Stimulated activated naive CD8-positive, alpha-beta T cell treated with anti-CD3 and anti-CD28 coated beads, Interleukin-15, Interleukin-2, amounts not matched to agents 100 U/mL and 50 U/mL, for 24 hours (primary cell): ENCODE results near the gene PSAPL1.
"Not testable (repeated sequence)": the region's sequence is repeated elsewhere in the genome, so short reads cannot be mapped to it uniquely, and the experiment has no call there.

ENCODE experiments used
- ATAC-seq: fragments of 150-1000 bp; cut with Tn5 transposase; one replicate; pipeline ENCODE4 v1.10.0; 2021
- DNase-seq: peaks from one replicate; pipeline ENCODE4 v3.0.0; 2021

PSAPL1 gene

DNA sequence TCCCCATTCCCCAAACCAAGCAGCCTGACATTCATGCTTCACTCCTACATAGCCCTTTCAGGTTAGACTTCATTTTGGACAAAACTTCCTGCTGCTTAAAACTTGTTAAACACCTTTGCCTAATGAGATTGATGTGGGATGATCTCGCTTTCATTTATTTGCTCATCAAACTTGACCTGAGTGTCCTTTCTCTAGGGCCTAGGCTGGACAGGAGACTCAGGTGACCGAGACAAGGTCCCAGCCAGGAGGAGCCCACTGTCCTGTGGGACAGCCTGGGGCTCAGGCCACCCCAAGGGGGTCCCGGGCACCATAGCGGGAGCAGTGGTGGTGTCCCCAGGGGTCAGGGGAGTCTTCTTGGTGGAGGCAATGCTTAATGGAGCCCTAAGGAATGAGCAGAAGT is 23.7 kb upstream of the PSAPL1 start:
- no peak for DNase-seq
- ATAC-seq = no peak

DNA sequence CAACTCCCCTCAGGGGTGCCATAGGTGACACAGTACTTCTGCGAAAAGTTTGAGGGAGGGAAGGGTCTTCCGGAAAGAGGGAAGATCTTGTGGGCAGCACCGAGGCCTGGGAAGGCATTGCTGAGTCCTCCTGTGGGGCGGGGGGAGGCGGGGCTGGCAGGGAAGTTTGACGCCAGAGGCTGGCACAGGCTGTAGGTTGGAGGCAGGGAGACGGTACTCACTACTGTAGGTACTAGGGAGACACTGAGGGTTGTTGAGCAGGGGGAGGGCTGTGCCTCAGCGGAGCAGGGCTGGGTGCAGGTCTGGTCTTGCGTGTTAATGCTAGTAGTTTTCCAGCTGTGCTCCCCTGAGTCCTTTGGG is 23.3 kb upstream of the PSAPL1 start:
- DNase-seq = no peak
- ATAC-seq = no peak

DNA sequence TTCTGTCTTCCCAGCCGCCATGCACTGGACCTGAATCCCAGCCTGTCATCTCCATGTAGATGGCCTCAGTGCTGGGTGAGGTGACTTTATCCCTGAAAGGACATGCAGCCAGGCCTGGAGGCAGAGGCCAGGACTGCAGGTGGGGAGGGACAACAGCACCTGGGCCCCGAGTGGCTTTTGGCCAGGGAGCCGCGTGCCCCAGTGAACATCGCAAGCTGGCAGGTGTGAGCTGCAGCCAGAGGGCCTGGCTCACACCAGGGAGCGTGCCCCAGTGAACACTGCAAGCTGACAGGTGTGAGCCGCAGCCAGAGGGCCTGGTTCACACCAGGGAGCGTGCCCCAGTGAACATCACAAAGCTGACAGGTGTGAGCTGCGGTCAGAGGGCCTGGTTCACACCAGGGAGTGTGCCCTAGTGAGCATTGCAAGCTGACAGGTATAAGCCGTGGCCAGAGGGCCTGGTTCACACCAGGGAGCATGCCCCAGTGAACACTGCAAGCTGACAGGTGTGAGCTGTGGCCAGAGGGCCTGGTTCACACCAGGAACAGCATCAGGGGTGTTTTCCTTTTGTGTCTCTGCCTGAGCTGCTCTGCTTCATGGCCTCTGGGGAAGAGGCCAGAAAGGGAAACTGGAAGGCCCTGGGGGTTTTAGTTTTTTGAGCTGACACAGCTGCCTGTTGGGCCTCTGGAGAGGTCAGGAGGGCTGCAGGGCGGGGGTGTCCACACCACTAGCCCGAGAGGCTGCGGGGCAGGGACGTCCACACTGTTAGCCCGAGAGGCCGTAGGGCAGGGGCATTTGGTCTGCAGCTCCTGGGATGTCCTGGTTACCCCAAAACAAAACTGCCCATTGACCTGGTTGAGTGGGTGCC is 22.7 kb upstream of the PSAPL1 start:
- DNase-seq (no peak), ATAC-seq (no peak)

DNA sequence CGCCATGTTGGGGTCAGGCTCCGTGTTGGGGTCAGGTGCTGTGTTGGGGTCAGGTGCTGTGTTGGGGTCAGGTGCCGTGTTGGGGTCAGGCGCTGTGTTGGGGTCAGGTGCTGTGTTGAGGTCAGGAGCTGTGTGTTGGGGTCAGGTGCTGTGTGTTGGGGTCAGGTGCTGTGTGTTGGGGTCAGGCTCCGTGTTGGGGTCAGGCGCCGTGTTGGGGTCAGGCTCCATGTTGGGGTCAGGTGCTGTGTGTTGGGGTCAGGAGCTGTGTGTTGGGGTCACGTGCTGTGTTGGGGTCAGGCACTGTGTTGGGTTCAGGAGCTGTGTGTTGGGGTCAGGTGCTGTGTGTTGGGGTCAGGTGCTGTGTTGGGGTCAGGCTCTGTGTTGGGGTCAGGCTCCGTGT is 18.1 kb upstream of the PSAPL1 start:
- ATAC-seq = not testable (repeated sequence)

DNA sequence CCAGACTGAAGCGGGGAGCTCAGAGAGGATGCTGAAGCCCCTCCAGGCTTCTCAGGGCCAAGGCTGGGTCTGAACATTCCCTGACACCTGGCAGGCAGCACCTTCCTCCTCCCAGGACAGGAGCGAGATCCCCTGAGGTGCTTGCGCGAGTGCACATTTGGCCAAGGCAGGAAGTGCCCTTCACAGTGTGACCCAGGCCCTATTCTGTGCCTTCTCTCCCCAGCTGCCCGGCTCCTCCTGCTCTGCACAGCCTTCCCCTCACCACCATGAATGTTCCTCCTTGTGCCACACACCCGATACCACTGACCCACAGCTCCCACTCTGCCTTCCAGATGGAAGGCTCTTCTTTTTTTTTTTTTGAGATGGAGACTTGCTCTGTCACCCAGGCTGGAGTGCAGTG is 17.1 kb upstream of the PSAPL1 start:
- ATAC-seq (peak; percentile 36), DNase-seq (no peak)

More for the DNA sequence above, 18.1 kb upstream of the PSAPL1 start:
- not testable (repeated sequence) for DNase-seq

DNA sequence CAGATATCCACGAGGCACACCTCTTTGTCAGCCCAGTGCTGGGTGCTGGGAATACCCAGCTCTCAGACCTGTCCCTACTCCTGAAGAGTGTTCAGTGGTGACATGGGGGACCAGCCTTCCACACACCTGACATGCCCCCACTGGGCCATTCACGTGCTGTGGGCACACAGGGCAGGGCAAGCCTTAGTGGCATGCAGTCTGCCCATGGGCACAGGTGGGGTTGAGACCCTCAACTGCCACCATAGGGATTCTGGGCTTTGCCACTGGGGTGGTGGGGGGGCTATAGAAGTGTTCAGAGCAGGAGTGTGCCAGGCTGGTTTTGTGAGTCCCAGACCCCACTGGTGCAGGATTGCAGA is 16.7 kb upstream of the PSAPL1 start:
- ATAC-seq (peak; percentile 6), DNase-seq (no peak)

DNA sequence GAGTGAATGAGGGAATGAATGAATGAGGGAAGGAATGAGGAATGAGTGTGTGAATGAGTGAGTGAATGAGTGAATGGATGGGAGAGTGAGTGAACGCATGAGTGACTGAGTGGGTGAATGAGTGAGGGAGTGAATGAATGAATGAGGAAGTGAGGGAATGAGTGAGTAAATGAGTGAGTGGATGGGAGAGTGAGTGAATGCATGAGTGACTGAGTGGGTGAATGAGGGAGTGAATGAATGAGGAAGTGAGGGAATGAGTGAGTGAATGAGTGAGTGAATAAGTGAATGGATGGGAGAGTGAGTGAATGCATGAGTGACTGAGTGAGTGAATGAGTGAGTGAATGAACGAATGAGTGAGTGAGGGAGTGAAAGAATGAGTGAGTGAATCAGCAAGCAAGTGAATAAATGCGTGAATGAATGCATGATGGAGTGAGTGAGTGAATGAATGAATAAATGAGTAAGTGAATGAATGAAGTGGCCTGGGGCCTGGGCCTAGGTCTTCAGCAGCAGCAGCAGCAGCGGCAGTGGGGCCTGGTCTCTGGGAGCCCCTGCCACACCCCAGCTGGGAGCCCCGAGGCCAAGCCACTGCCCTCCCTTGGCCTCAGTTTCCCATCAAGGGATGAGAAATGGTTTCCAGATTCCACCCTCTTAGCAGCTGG is 16.2 kb upstream of the PSAPL1 start:
- no peak for ATAC-seq
- DNase-seq = no peak

DNA sequence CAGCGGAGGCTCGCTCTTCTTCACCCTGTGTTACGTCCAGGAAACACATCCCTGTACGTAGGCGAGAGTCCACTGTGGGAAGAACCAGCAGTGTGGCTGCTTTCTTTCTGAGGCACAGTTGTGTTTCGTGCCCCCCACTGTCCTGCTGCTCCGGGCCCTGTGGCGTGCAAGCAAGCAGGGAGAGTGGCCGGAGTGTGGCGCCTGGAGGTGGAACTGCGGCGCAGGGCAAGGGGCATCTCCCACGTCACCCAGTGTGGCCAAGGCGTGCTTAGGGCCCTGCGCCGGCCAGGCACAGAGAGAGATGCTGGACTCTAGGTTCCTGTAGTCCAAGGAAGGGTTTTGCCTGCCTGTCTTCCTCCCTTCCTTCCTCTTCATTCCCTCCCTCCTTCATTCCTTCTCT is 13.3 kb upstream of the PSAPL1 start:
- DNase-seq (no peak), ATAC-seq (no peak)

DNA sequence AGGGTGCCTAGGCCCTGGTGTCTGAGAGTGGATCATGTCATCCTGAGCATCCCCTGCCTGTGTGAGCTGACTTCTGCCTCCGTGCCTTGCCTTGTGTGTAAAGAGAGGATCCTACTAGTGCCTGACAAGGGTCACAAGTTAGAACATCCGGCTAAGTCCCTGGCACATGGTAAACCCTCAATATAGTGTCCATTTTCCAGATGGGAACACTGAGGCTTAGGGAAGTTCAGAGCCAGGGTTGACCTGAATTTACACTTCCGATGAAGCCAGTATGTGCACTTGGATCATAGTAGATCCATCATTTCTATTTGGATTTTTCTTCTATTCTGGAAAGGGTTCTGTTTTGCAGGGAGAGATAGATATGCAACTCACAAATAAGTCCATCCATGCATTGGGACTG is 12.5 kb upstream of the PSAPL1 start:
- no peak for ATAC-seq
- DNase-seq = no peak

DNA sequence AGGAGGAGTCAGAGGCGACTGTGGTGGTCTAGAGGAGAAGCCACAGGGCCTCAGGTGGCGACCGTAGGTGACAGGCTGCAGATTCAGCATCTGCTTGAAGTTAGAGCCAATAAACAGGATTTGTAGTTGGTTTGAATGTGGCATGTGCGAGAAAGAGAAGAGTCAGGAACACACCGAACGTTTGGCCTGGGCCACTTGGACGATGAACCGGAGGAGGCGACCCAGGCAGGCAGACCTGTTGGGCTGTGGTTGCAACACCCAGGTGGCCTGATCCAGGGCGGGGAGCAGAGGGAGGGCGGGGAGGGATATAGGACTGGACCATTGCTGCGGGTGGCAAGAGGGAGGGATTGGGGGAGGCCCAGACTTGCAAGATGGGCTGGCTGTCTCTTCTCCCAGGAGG is 10.0 kb upstream of the PSAPL1 start:
- DNase-seq = no peak
- ATAC-seq = no peak

DNA sequence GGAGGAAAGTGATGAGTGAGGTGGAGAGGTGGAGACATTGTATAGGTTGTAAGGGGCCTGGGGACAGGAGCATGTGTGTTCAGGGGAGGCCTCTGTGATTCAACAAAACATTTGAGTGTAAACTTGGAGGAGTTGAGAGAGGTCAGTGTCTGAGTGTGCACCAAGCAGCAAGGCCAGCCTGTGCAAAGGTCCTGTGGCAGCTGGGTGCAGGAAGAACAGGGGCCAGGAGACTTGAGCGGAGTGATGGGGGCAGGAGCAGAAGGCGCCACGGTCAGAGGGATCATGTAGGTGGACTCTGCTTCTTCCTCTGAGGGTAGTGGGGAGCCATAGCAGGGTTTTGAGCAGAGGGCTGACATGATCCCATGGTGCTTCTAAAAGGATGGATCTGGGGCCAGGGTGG is 9.6 kb upstream of the PSAPL1 start:
- no peak for ATAC-seq
- no peak for DNase-seq

DNA sequence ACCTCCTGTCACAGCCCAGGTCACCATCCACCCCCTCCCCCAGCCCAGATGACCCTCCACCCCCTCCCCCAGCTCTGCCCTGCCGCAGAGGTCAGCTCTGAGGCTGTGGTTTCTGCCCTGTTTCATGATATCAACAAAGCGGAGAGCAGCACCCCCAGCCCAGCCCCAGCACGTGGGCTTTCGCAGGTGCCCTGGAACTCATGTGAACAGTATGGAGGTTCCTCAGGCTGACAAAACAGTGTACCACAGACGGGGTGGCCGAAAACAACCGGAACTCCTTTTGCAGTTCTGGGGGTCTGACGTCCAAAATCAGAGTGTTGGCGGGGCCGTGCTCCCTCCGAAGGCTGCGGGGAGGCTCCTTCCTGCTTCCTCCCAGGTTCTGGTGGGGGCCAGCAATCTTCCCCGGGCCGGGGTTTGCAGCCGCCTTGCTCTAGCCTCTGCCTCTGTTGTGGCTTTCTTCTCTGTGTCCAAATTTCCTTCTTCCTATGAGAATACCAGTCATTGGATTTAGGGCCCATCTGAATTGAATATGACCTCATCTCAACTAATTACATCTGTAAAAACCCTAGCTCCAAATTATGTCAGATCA is 7.9 kb upstream of the PSAPL1 start:
- ATAC-seq = no peak
- DNase-seq = no peak

DNA sequence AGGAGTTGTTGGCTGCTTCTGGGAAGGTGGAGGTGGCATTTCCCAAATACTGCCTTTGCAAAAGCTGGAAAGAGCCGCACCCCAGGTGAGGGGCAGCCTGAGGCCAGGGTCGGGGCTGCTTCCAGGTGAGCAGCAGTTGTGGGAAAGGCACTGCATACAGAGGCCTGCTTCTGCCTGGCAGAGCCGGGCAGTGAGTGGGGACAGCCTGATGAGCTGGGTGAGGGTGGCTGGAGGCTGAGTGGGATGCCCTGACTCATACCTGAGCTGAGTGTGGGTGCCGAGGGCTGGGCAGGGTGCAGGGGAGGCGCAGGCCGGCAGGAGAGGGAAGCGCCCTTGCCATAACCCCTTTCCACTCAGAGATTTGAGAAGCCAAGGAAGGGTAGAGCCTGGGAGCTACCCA is 6.5 kb upstream of the PSAPL1 start:
- DNase-seq = no peak
- no peak for ATAC-seq

DNA sequence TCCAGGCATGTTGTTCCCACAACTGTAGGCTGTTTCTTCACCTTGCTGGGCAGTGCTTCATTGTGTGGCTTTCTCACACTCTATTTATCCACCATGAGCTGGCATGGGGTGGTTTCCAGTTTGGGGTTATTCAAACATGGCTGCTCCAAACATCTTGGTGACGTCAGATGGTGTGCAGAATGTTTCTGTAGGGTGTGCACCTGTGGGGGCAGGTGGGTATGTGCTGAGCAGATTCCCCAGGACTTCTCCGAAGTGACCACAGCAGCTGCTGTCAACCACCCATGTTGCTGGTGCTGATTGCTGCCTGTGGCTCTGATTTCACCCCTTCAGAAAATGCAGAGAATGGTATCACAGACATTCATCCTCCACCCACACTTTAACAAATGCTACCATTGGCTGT is 5.0 kb upstream of the PSAPL1 start:
- DNase-seq = no peak
- ATAC-seq = no peak

DNA sequence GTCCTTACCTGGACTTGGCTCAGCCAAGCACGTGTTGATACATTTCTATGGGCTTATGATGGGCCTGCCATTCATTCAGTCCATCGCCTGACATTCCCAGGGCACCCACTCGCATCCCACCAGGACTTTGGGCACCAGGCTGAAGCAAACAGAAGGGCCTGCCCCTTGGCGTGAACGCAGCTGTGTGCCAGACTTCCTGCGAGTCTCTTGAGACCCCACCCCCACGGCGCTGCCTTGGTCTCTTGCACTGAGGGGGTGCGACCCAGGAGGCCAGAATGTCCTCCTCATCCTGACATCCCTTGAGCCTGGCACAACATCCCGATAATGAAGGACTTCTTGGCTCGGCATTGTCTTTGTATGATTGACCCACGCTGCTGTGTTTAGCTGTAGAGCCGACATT is 1.5 kb upstream of the PSAPL1 start:
- ATAC-seq = no peak
- DNase-seq = no peak

DNA sequence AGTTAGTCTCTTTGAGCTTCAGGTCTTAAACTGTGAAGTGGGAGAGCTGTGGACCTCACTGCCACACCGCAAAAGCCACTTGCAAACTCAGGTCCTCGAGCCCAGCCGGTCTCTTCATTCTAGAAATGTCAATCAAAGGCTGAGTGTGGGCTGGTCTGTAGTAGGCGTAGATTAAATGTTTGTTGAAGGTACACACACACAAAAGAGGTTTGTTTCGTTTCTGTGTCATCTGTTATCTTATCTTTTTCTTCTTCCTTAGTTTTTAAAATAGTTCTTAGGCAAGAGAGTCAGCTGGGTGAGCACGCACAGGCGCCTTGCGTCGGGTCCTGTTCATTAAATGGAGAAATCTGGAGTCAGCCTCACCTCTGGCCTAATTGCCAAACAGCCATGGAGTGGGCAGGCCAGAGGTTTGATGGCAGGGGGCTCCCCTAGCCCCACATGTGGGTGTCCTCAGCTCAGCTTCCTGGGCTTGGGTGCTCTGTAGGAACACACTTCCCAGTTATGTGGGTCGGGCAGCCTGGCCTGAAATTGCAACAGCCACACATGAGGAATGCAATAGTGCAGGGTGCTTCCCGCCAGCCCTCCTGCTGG is 836 bp upstream of the PSAPL1 start:
- DNase-seq = no peak
- ATAC-seq = no peak

DNA sequence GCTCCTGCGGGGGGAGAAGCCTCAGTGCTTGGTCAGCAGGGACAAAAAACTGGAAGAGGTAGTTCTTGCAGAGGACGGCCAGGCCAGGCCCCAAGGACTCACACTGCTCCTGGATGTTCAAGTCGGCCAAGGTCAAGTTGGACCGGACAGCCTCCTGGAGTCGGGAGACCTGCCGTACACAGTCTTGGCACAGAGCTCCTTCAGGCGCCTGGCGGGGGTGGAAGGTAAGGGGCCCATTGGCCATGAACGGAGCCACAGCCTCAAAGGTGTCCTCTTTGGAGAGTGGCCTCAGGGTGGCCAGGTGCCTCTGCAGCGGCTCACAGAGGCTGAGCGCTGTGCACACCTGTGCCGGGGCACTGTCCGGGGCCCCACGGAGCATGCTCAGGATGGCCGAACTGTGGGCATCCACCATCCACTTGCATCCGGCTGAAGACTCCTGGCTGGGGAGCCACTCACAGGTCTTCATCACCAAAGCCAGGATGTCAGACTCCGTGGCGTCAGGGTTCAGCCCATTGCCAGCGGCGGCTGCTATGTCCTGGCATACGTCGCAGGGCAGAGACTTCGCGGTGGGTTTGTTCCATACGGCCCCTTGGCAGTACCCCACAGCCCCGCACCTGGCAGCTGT is 477 bp downstream of the PSAPL1 start:
- DNase-seq = no peak
- ATAC-seq = no peak

DNA sequence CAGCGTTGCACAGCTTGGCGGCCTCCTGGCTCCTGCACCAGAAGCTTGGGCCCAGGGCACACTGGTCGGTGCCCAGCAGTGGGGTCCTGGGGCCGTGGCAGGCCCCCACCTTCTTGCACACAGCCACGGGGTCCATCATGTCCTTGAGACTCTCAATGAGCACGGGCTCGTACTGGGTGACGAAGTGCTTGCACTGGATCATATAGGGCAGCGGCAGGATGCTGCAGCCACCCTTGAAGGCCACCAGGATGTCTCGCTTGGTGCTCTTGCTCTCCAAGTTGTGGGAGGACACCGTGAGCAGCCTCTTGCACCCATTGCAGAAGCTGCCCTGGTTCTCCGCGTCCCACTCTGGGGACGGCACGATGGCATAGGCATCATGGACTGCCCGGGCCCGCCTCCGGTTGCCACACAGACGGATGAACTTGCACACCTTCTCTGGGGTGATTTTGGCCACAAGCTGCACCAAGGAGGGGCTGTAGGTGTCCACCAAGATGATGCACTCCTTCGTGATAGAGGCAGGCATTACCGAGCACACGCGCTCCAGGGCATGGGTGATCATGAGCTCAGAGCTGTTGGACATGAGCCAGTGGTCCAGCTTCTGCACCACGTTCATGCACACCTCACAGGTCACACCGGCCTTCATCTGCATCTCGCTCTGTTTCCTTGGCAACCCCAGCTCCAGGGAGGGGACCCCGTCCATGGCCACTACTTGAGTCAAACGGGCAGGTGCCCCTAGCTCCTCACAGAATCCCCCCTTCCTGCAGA is 1.2 kb downstream of the PSAPL1 start:
- ATAC-seq = no peak
- DNase-seq = no peak

DNA sequence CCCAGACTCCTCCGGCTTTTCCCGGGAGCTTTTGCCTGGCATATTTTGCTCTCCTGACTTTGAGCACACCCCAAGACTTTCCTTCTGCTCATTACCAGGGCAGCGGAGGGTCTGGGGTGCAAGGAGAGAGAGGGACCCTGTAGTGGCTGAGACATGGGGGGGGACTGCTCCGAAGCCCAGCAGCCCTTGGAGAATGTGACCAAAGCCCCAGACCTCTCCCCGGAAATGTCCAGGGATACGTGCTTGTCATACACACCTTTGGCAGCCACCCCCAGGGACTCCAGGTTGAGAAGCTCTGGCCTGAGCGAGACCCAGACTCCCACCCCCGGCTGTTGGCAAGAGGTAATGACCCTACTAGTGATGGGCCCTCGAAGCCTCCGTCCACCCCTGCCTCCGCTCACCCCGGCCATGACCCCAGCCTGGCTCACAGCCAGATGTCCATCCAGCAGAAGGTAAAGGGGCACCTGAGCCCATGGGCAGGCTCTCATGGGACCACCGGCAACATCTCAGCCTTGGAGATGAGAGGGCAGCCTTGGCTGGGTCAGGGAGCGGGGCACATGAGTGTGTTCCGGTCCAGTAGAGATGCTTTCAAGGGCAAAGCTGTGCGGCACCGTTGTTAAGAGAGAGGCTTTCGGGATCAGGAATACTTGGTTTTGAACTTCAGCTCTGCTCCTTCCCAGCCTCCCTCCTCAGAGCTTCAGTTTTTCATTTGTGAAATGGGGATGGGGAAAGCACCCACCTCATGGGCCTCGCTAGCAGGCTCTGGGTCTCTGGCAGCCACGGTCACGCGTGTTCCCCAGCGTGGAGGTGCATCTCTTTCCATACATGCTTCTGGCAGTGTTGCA is 2.0 kb downstream of the PSAPL1 start:
- ATAC-seq = no peak
- DNase-seq = no peak

DNA sequence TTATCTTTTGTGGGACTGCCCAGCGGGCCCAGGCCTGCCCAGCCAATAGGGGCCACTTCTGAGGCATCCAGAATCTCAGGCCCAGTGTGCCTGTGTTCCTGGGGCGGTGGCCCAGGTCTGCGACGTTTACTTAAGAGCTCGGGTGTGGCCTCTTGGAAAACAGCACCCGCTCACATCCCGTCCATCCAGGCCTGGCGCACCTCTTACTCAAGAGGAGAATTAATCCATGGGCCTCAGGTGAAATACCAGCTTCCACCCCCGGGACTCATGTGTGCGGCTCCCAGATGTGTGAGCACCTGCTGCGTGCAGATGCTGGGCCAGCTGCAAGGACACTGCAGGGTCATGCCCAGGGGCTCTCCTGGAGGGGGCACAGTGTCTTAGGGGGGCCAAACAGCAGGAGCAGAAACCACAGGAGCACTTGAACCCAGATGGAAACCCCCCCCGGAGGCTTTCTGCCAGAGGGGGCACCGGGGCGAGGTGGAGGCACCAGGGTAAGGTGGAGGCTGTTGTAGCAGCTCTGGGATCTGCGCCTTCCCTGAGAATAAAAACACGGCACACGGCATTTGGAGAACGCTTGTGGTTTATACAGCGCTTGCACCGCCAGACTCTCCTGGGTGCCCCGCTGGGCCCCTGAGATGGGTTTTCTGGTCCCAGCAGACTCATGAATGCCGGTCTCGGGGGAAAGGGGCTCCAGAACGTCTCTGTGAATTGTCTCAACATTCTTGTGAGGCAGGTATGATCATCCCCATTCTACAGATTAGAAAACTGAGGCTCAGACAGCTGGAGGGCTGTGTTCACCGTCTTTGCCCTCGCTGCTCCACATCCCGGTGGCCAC is 2.8 kb downstream of the PSAPL1 start:
- DNase-seq (no peak), ATAC-seq (no peak)
